Measurements from ENCODE around the gene HIVEP3. TPM values are rescaled to one million over a fixed set of nuclear protein-coding genes. Genes with fewer than 3 reads are reported as not detected.

Gene HIVEP3
- total RNA-seq, 1 donor: 1.8 TPM

DNA sequence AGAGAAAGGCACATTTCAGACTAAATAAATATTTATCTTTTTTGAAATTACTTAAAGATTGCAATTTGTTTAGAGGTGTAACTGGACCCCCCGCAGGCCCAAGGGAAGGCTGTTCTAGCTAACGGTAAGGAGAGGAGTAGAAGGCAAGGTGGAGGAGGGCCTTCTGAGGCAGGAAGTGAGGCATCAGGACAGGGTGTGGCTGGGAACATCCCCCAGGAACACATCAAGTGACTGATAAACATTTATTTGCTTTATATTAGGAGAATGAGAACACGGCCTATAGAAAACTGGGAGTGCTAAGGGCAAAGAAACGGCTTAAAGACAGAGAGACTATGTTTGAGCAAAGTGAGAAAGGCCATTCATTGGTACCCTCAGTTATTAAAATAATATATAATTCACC is 23.2 kb downstream of the HIVEP3 start:
- no peak for DNase-seq (ENCODE audit: insufficient read length, low spot score, missing footprints)
- no peak overlapping the region for H2AFZ ChIP-seq (ENCODE audit: low read length)
- TF ChIP-seq, protein P1, sequence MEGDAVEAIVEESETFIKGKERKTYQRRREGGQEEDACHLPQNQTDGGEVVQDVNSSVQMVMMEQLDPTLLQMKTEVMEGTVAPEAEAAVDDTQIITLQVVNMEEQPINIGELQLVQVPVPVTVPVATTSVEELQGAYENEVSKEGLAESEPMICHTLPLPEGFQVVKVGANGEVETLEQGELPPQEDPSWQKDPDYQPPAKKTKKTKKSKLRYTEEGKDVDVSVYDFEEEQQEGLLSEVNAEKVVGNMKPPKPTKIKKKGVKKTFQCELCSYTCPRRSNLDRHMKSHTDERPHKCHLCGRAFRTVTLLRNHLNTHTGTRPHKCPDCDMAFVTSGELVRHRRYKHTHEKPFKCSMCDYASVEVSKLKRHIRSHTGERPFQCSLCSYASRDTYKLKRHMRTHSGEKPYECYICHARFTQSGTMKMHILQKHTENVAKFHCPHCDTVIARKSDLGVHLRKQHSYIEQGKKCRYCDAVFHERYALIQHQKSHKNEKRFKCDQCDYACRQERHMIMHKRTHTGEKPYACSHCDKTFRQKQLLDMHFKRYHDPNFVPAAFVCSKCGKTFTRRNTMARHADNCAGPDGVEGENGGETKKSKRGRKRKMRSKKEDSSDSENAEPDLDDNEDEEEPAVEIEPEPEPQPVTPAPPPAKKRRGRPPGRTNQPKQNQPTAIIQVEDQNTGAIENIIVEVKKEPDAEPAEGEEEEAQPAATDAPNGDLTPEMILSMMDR (IDR thresholded peaks at IDR 0.05; ENCODE audit: extremely low read depth, low read depth, low read length): no peak
- H3K27ac ChIP-seq (ENCODE audit: low read depth, low read length): no peak overlapping the region
- H4K20me1 ChIP-seq (ENCODE audit: insufficient read depth, low read length): no peaks in the 10 kb centered on the region
- no peaks in the 10 kb centered on the region for H3K36me3 ChIP-seq (ENCODE audit: insufficient read depth, low read length)
- no peaks in the 10 kb centered on the region for H3K79me2 ChIP-seq (ENCODE audit: insufficient read depth, low read length)
- no peak overlapping the region for H3K4me3 ChIP-seq (ENCODE audit: insufficient read depth, low read length)
- H3K27me3 ChIP-seq (ENCODE audit: insufficient read depth, low read length): no peaks in the 10 kb centered on the region
- no peak overlapping the region for H3K4me2 ChIP-seq (ENCODE audit: insufficient read depth, low read length)
- peaks cover 32% of the 10 kb centered on the region for H3K4me1 ChIP-seq (ENCODE audit: insufficient read depth, low read length)
- H3K9me3 ChIP-seq (ENCODE audit: low read depth, low read length): no peaks in the 10 kb centered on the region

DNA sequence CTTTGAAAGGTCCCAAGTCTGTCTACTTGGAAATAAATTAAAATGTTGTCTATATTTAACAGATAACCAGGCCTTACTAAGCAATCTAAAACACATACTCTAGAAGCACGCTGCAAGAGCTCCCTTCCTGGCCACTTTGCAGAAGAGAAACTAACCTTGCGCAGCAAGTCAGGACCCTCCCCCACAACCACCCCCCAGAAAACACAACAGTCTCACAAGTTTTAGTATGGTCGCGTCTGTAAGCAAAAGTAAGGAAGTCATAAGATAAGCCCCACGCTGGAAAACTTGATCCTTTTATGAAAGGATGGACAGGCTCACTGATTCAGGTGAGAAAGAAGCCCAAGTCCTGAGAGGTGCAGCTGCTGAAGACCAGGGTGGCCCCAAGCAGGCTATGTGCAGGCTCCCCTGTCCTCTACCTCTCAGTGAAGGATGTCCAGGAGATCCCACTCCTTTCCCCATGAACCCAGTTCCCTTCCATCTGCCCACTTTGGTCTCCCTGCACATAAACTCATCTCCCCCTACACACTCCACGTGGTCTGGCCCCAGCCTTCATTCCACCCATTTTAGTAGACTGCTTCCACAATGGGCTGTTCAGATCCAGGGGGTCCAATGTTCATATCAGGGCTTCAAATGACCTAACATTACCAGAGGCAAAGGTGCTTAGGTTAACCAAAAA is 23.8 kb downstream of the HIVEP3 start:
- Histone ChIP-seq H3K4me1 (ENCODE audit: insufficient read depth, low read length) (peaks cover 28% of the 10 kb centered on the region), H3K27me3 (ENCODE audit: insufficient read depth, low read length) (no peaks in the 10 kb centered on the region), H3K4me3 (ENCODE audit: insufficient read depth, low read length) (no peak overlapping the region), H3K36me3 (ENCODE audit: insufficient read depth, low read length) (no peaks in the 10 kb centered on the region), H3K9me3 (ENCODE audit: low read depth, low read length) (no peaks in the 10 kb centered on the region), H3K27ac (ENCODE audit: low read depth, low read length) (no peak overlapping the region), H3K4me2 (ENCODE audit: insufficient read depth, low read length) (no peak overlapping the region), H4K20me1 (ENCODE audit: insufficient read depth, low read length) (no peaks in the 10 kb centered on the region), H2AFZ (ENCODE audit: low read length) (no peak overlapping the region), H3K79me2 (ENCODE audit: insufficient read depth, low read length) (no peaks in the 10 kb centered on the region)
- DNase-seq (ENCODE audit: insufficient read length, low spot score, missing footprints): no peak
- TF ChIP-seq, protein P1 (IDR thresholded peaks at IDR 0.05; ENCODE audit: extremely low read depth, low read depth, low read length): no peak

DNA sequence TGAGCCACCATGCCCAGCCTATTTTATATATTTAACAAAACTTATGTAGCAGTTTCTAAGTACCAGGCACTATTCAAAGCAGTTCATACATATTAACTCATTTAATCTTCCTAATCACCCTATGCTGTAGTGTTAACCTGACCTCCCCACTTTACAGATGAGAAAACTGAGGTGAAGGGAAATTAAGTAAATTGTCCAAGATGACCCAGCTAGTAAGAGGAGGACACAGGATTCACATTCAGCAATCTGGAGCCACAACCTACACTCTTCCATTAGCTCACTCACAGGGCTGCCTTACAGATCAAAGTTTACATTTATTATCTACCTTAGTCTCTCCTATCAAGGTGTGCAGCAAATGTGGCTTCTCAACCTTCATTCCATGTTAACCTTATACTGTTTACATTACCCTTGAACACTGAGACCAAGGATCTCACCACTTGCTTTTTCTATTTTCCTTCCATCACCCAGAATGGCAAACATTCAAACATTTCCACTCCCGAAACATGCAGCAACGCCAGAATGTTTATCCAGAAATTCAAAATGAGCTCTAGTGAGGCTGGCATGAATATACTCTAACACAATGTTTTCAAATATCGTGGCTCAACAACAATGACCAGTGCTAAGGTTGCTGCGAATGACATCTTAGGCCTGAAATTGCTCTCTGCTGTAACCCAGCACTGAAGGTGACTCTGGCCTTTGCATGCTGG is 24.5 kb downstream of the HIVEP3 start:
- no peaks in the 10 kb centered on the region for H3K9me3 ChIP-seq (ENCODE audit: low read depth, low read length)
- no peaks in the 10 kb centered on the region for H3K27me3 ChIP-seq (ENCODE audit: insufficient read depth, low read length)
- H3K27ac ChIP-seq (ENCODE audit: low read depth, low read length): no peak overlapping the region
- no peaks in the 10 kb centered on the region for H3K79me2 ChIP-seq (ENCODE audit: insufficient read depth, low read length)
- no peak overlapping the region for H3K4me2 ChIP-seq (ENCODE audit: insufficient read depth, low read length)
- no peak overlapping the region for H2AFZ ChIP-seq (ENCODE audit: low read length)
- H3K4me3 ChIP-seq (ENCODE audit: insufficient read depth, low read length): no peak overlapping the region
- no peak for DNase-seq (ENCODE audit: insufficient read length, low spot score, missing footprints)
- TF ChIP-seq, protein P1 (IDR thresholded peaks at IDR 0.05; ENCODE audit: extremely low read depth, low read depth, low read length): no peak
- H3K4me1 ChIP-seq (ENCODE audit: insufficient read depth, low read length): peaks cover 28% of the 10 kb centered on the region
- no peaks in the 10 kb centered on the region for H4K20me1 ChIP-seq (ENCODE audit: insufficient read depth, low read length)
- H3K36me3 ChIP-seq (ENCODE audit: insufficient read depth, low read length): no peaks in the 10 kb centered on the region

DNA sequence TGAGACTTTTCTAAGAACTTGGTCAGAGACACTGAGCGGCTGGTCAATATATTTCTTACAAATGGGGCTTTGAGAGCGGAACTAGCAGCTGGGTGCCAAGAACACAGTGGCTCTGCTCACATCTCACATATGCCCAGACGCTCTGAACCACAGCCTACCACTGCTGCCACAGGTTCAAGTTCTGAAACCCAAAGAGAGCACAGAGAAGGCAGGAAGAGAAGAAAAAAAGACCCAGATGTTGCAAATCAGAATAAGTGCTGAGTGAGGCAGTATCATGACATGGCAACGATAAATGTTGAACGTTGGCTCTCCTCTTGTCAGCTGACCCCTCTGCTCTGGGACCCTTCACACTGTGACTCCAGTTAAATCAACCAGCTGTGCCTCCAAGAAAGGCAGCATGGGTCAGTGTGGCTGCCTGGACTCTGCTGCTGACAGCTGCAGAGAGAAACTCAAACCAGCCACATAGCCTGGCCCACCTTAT is 26.4 kb downstream of the HIVEP3 start:
- peaks cover 22% of the 10 kb centered on the region for H3K4me1 ChIP-seq (ENCODE audit: insufficient read depth, low read length)
- peak; percentile 50 for DNase-seq (ENCODE audit: insufficient read length, low spot score, missing footprints)
- TF ChIP-seq, protein P1 (IDR thresholded peaks at IDR 0.05; ENCODE audit: extremely low read depth, low read depth, low read length): no peak
- no peaks in the 10 kb centered on the region for H3K27me3 ChIP-seq (ENCODE audit: insufficient read depth, low read length)
- H3K79me2 ChIP-seq (ENCODE audit: insufficient read depth, low read length): no peaks in the 10 kb centered on the region
- no peaks in the 10 kb centered on the region for H3K36me3 ChIP-seq (ENCODE audit: insufficient read depth, low read length)
- peak overlapping the region; percentile 72 for H3K4me3 ChIP-seq (ENCODE audit: insufficient read depth, low read length)
- H4K20me1 ChIP-seq (ENCODE audit: insufficient read depth, low read length): no peaks in the 10 kb centered on the region
- no peaks in the 10 kb centered on the region for H3K9me3 ChIP-seq (ENCODE audit: low read depth, low read length)
- H3K27ac ChIP-seq (ENCODE audit: low read depth, low read length): no peak overlapping the region
- H3K4me2 ChIP-seq (ENCODE audit: insufficient read depth, low read length): peak overlapping the region; percentile 96
- H2AFZ ChIP-seq (ENCODE audit: low read length): peak overlapping the region; percentile 97

Measured in osteoblast (primary cell).